Hematopoietic multipotent progenitor cell treated with erythropoietin and hydrocortisone succinate and interleukin-3 and kit ligand, for 4 days (in vitro differentiated cells): ENCODE data around the gene RBFOX2.
"Not testable (repeated sequence)": the region's sequence is repeated elsewhere in the genome, so short reads cannot be mapped to it uniquely, and the experiment has no call there.

Experiments used
- DNase-seq: peaks from one replicate; pipeline ENCODE4 v3.0.0-alpha.2; 2015

Gene RBFOX2

DNA sequence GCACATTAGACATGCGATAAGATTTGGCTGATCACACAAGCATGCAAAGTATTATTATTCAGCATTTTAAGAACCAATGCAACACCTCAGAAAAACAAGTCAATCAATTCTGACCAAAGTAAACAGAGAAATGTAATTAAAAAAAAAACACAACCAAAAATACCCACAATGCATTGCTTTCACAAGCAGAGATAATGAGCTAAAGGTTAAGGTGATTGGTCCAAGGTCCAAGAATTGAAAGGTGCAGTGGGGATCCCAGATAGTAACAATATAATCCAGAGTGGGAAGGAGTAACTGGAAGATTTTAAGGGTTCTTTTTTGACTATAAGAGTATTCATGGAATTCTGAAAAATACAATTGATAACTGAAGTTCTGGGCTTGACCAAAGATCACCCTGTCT lies 271.9 kb downstream of the RBFOX2 start:
- no peak for DNase-seq

DNA sequence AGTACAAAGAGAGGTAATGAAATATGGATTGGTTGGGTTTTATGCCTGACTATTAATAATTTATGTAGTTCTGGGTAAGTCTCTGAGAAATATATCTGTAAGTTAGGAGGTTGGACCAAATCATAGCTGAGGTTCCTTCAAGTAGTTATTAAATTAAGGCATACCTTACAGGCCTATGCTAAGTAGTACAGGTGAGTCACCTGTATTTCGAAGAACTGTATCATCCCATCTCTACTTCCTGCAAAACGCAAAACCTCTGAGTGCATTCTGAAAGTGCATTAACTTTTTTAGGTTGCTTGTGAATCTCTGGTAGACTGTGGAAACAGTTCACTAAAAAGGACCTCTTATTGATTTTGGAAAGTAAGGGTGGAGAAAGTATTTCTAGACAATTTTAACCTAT lies 273.9 kb downstream of the RBFOX2 start:
- DNase-seq = no peak

- no peak for DNase-seq
Measured at GRCh38 chr22:35752863-35753189, 275.8 kb downstream of the RBFOX2 start.

- peak; percentile 52 for DNase-seq
Measured at GRCh38 chr22:35752006-35752862, 276.4 kb downstream of the RBFOX2 start.

DNA sequence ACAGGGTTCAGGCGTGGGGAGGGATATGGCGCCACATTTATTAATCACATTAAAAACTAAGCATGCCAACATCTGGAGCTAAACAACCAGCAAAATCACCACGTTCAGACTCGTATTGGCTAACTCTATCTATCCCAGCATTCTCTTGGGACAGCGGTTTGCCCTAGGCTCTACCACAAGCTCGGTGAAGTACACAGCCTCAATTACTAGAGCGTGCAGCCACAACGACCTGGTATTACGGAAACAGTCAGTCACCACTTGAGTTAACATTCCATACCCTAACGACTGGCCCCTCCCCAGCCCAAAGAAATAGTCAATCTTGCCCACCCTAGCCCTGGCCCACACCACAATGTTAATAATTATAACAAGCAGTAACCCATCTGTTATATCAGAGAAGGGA lies 278.8 kb downstream of the RBFOX2 start:
- DNase-seq = no peak

DNA sequence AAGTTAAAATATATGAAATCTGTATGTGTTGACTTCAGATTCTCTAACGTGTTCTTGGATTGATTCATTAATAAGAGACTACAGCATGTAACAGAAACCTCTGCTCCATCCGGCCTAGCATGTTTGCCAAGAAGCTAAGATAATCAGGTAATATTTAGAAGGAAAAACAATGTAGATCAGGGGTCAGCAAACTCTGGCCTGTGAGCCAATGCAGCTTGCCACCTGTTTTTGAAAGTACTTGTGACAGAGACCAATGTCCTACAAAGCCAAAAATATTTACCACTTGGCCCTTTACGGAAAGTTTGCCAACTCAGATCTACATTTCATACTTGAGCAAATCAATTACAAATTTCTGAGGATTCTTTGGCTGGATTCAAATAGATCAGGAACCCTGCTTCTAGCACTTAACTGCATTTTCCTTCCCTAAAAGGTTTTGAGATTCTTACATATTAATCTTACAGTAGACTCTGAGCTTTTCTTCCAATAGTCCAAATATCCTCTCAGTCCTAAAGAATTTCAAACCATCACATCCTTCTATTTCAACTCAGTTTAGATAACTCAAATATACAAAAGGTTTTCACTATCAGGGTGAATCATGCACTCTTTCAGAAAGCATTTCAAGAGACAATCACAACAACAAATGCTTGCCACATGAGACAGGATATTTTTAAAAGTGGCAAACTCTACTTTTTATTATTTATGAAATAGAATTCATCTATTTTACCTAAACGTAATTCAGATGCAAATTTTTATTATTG lies 281.5 kb downstream of the RBFOX2 start:
- no peak for DNase-seq

- no peak for DNase-seq
Measured at GRCh38 chr22:35746248-35746647, 282.4 kb downstream of the RBFOX2 start.

GRCh38 chr22:35743326-35743860 lies 285.2 kb downstream of the RBFOX2 start:
- DNase-seq = no peak

DNA sequence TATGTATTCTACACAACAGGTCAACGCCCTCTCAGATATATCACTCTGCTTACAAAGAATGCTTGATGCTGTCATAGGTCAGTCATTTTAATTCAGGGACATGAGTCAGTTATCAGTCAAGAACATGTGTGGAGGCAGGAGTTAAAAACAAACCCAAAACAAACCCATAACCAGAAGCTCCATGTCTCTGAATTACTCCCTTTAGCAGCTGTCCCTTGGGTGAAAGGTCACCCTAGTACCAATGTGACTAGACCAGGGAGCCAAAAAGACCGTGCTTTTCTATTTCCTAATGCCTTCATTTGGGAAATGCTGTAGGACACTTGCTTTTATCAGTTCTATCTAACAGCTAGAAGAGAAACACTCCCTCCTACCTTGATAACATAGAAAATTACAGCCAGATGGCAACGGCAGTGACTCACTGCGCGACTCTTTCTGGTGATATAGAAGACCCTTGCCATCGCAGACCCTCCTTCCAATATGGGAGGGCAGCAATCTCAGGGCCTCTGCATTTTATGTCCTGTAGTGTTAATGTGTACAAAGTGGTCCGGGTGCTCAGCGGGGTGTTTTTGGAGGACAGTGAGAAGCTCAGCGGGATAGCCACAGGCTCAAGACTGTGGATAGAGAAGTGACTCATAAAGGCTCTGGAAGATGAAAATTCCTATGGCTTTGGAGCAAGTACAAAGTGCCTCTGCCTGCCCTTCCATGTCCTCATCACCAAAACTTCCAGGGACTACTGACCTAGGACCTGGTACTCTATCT lies 286.1 kb downstream of the RBFOX2 start:
- DNase-seq = peak; percentile 77

DNA sequence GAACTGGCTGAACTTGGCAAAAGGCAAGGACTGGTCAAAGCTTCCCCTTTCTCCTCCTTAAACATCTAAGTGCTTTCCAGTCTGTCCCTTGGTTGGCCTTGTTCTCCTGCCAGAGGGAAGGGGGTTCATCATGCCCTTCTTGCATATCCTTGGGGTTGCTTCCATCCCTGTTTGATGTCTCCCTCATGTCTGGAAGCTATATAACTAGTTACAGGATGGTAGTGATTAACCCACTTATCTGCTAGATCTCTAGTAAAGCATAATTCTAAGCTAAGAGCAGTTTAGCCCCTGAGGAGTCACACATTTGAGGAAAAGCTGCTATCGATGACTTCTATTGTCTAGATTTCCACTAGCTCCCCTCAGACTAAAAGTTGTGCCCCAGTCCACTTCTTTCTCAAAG lies 288.0 kb downstream of the RBFOX2 start:
- DNase-seq = no peak

DNA sequence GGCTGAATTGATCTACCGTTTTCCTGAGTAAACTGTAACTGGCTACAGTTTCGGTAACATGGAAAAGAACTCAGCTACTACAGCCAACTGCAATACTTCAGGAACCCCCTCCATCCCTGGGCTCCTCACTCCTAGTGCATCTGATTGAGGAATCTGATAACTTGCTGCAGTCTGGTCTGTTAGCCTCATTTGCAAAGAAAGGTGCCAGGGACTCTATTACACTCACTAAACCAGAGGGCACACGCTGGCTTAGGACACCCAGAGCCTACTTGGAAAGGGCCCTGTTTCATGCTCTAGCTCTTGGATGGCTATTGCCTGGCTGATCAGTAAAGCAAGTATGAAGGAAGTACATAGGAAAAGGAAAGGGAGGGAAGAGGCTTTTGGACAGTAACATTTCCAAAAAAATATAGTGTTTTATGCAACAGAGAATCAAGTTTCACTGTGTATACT lies 288.7 kb downstream of the RBFOX2 start:
- no peak for DNase-seq

DNA sequence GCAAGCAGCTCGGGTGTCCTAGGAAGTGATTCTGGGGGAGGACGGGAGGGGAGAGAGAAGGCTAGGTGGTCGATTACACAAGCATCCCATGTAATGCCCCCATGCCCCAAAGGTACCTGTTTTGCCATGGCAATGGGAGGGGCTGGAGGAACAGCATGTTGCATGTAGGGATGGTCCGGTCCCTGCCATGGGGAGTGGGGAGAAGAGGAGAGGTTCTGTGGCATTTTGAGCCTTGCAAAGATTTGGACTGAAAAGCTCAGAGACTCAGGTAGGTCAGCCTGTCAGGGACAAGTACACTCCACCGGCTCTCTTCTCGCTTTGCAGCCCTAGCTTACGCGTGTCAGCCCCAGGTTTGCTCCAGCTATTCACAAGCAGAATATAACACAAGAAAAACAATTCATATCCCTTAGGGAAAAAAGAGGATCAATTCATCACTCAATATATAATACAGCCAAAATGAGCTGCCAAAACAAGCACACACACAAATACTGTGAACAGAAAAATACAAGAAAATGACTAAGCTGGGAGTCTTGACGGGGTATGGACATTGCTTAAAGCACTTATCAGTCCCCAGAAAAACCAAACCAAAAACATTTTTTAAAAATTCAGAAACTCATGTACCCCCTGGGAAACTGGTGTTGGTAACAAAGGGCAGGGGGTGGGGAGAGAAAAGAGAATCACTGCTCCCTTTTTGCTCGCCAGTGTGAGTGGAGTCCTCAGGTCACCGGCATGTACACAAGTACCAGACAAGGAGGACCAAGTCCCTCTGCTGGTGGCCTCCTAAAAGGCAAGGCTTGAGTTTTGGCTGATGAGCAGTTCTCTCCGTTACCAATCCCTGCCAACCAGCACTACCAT lies 289.3 kb downstream of the RBFOX2 start:
- peak; percentile 28 for DNase-seq

- not testable (repeated sequence) for DNase-seq
Measured at GRCh38 chr22:35737886-35738285, 290.7 kb downstream of the RBFOX2 start.

DNA sequence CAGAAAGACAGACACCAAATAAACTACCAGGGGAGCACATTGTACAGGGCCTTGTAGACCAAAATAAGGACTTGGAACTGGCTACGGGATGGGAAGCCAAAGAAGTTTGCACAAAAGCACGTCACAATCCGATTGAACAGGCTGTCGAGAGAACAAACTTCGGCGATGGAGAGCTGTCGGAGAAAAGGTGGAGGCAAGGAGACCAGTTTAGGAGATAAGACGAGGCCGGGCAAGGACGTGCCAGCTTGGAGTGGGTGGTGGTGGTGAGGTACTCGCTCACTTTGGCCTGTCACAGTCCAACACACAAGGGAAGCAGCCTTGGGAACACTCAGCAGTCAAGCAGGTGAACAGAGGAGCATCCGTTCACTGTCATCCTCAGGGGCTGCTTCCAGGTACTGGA lies 291.9 kb downstream of the RBFOX2 start:
- no peak for DNase-seq

GRCh38 chr22:35736166-35736565 lies 292.5 kb downstream of the RBFOX2 start:
- no peak for DNase-seq

- no peak for DNase-seq
Measured at GRCh38 chr22:35735542-35735941, 293.1 kb downstream of the RBFOX2 start.

GRCh38 chr22:35734517-35734827 lies 294.2 kb downstream of the RBFOX2 start:
- DNase-seq = no peak

DNA sequence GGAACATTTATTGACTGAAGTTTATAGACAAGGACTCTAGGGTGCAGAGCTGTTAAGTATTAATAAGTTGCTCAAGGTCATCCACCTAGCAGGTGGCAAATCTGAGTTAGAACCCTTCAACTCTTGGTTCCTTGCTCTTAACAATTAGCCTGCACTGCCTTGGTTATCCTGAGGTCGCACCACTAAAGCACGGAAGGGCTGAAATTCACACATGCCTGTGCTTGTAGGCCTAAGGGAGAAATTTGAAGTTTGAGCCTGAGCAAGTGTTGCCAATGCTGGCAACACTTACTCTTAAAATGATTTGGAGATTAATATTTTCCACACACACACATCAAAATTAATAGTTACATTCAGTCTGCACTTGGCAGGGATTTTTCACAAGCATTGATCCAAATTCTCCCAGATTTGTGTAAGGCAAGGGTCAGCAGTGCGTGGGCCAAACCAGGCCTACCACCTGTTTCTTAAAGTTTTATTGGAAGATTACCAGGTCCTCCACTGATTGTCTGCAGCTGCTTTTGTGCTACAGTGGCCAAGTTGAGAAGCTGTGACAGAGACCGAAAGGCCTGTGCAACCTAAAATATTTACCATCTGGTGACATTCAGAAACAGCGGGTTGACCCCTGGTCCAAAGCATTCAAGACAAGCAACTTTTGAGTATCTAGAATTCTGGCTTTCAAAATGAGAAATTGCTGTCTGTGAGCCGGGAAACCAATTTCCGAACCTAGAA lies 294.7 kb downstream of the RBFOX2 start:
- DNase-seq = no peak

GRCh38 chr22:35733036-35733435 lies 295.6 kb downstream of the RBFOX2 start:
- no peak for DNase-seq

GRCh38 chr22:35732116-35732515 lies 296.5 kb downstream of the RBFOX2 start:
- no peak for DNase-seq

GRCh38 chr22:35731321-35731720 lies 297.3 kb downstream of the RBFOX2 start:
- no peak for DNase-seq

GRCh38 chr22:35729309-35729698 lies 299.3 kb downstream of the RBFOX2 start:
- DNase-seq = no peak
